ENCODE measurements around the gene TAB2. TPM values are rescaled to one million over a fixed set of nuclear protein-coding genes. Genes with fewer than 3 reads are reported as not detected.

TAB2 gene
- total RNA-seq, 2 experiments from 2014 or later, result 121 to 123 TPM

DNA sequence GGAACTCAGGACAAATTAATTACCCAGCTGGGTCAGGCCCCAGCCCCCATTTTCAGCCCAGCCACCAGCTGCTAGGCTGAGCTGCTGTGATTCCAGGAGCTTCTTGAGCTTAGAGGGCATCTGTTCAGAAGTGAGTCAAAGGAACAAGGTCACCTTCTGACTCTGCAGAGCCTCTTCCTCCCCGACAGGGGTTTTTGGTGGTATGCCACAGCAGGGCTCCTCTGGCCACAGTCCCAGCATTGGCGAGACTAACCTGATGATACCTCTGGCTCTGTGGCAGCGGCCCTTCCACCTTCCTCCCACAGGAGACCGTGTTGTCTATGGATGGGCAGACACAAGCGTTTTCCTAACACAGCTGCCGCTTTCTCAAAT, 127.6 kb downstream of the TAB2 start:
- Histone ChIP-seq H3K4me1 (ENCODE audit: insufficient read depth, low read length) (no peaks in the 10 kb centered on the region), H3K9me3 (ENCODE audit: control insufficient read depth in 1 of 2, insufficient read depth in 1 of 2, low read length in 2 of 2) (no peaks in the 10 kb centered on the region), H3K27me3 (ENCODE audit: control insufficient read depth in 1 of 2, insufficient read depth in 2 of 2, low read length in 2 of 2) (no peaks in the 10 kb centered on the region), H3K4me3 (ENCODE audit: low read length) (no peak overlapping the region), H3K36me3 (ENCODE audit: insufficient read depth, low read length) (peaks cover 5% of the 10 kb centered on the region), H3K27ac (ENCODE audit: low read depth in 1 of 2, low read length in 2 of 2) (no peak overlapping the region)
- Mint-ChIP-seq H3K27ac (no peak overlapping the region), H3K27me3 (no peaks in the 10 kb centered on the region), H3K36me3 (ENCODE audit: low read depth) (peaks cover 16% of the 10 kb centered on the region), H3K4me3 (no peak overlapping the region), H3K4me1 (ENCODE audit: low read depth) (no peaks in the 10 kb centered on the region), H3K9me3 (no peaks in the 10 kb centered on the region)
- CTCF ChIA-PET, result interaction anchor here (2.0 kb wide), 1 partner anchor 72 kb away, joined by 5 read pairs; no protein-coding TSS in a partner anchor
- TF ChIP-seq, protein P1, sequence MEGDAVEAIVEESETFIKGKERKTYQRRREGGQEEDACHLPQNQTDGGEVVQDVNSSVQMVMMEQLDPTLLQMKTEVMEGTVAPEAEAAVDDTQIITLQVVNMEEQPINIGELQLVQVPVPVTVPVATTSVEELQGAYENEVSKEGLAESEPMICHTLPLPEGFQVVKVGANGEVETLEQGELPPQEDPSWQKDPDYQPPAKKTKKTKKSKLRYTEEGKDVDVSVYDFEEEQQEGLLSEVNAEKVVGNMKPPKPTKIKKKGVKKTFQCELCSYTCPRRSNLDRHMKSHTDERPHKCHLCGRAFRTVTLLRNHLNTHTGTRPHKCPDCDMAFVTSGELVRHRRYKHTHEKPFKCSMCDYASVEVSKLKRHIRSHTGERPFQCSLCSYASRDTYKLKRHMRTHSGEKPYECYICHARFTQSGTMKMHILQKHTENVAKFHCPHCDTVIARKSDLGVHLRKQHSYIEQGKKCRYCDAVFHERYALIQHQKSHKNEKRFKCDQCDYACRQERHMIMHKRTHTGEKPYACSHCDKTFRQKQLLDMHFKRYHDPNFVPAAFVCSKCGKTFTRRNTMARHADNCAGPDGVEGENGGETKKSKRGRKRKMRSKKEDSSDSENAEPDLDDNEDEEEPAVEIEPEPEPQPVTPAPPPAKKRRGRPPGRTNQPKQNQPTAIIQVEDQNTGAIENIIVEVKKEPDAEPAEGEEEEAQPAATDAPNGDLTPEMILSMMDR (IDR thresholded peaks at IDR 0.05), result no peak
- POLR2A ChIA-PET, result interaction anchor here (0.5 kb wide), 1 partner anchor 126 kb away, joined by 3 read pairs; no protein-coding TSS in a partner anchor
- peak in 1 of 14 experiments; percentile 49 for DNase-seq
- no peak for ATAC-seq (ENCODE audit: poor library complexity)
- intact Hi-C loops (cut with DNase I, micrococcal nuclease), result no loop called here

- POLR2A ChIA-PET, result interaction anchor here (0.5 kb wide), 1 partner anchor 126 kb away, joined by 3 read pairs; no protein-coding TSS in a partner anchor
- TF ChIP-seq, protein P1 (IDR thresholded peaks at IDR 0.05), result no peak
- CTCF ChIA-PET, result interaction anchor here (2.0 kb wide), 1 partner anchor 72 kb away, joined by 5 read pairs; no protein-coding TSS in a partner anchor
- Mint-ChIP-seq H3K9me3 (no peaks in the 10 kb centered on the region), H3K36me3 (ENCODE audit: low read depth) (peaks cover 18% of the 10 kb centered on the region), H3K27me3 (no peaks in the 10 kb centered on the region), H3K4me1 (ENCODE audit: low read depth) (no peaks in the 10 kb centered on the region), H3K4me3 (no peak overlapping the region), H3K27ac (no peak overlapping the region)
- Histone ChIP-seq H3K4me3 (ENCODE audit: low read length) (no peak overlapping the region), H3K36me3 (ENCODE audit: insufficient read depth, low read length) (peaks cover 10% of the 10 kb centered on the region), H3K9me3 (ENCODE audit: control insufficient read depth in 1 of 2, insufficient read depth in 1 of 2, low read length in 2 of 2) (no peaks in the 10 kb centered on the region), H3K27me3 (ENCODE audit: control insufficient read depth in 1 of 2, insufficient read depth in 2 of 2, low read length in 2 of 2) (no peaks in the 10 kb centered on the region), H3K4me1 (ENCODE audit: insufficient read depth, low read length) (no peaks in the 10 kb centered on the region), H3K27ac (ENCODE audit: low read depth in 1 of 2, low read length in 2 of 2) (no peak overlapping the region)
- DNase-seq (no peak), ATAC-seq (ENCODE audit: poor library complexity) (no peak)
- intact Hi-C loops (cut with DNase I, micrococcal nuclease), result no loop called here
Observed at GRCh38 chr6:149445573-149445972, 128.1 kb downstream of the TAB2 start.

DNA sequence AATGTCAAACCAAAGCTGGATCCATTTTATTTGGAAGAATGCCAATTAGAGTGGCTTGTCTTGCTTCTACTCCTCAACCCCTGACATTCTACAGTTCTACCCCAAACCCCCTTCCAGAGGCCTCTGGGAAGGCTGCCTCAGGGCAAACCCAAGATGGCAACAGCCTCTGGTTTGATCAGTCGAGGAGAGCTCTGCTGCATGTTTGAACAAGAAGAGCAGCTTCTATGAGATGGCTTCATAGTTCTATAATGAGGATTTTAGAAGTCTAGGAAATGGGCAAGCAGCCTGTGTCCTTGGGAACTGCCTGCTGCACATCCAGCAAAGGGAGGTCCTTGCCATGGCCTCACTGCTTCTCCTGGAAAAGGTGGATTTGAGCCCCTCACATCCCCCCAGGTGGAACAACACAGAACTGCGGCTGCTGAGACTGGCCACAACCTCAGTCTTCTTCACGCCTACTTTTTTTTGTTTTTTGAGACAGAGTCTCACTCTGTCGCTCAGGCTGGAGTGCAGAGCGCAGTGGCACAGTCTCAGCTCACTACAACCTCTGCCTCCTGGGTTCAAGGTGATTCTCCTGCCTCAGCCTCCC, 129.4 kb downstream of the TAB2 start:
- no peak for ATAC-seq (ENCODE audit: poor library complexity)
- Histone ChIP-seq H3K9me3 (ENCODE audit: control insufficient read depth in 1 of 2, insufficient read depth in 1 of 2, low read length in 2 of 2) (no peaks in the 10 kb centered on the region), H3K4me3 (ENCODE audit: low read length) (no peak overlapping the region), H3K4me1 (ENCODE audit: insufficient read depth, low read length) (peaks cover 3% of the 10 kb centered on the region), H3K27me3 (ENCODE audit: control insufficient read depth in 1 of 2, insufficient read depth in 2 of 2, low read length in 2 of 2) (no peaks in the 10 kb centered on the region), H3K27ac (ENCODE audit: low read depth in 1 of 2, low read length in 2 of 2) (no peak overlapping the region), H3K36me3 (ENCODE audit: insufficient read depth, low read length) (peaks cover 17% of the 10 kb centered on the region)
- H3K4me1 Mint-ChIP-seq (ENCODE audit: low read depth), result no peaks in the 10 kb centered on the region
- intact Hi-C loops (cut with DNase I, micrococcal nuclease), result no loop called here
- no peak for DNase-seq
- ChIA-PET CTCF (interaction anchor here (1.0 to 1.7 kb wide), 3 partner anchors 15 to 418 kb away, joined by 3 to 4 read pairs (median 3); partner anchors contain the start of gene ZC3H12D), POLR2A (no interaction called here)
- no peaks in the 10 kb centered on the region for H3K27me3 Mint-ChIP-seq
- no peak overlapping the region for H3K27ac Mint-ChIP-seq
- H3K36me3 Mint-ChIP-seq (ENCODE audit: low read depth), result peaks cover 21% of the 10 kb centered on the region
- no peak overlapping the region for H3K4me3 Mint-ChIP-seq
- TF ChIP-seq, protein P1 (IDR thresholded peaks at IDR 0.05), result no peak
- no peaks in the 10 kb centered on the region for H3K9me3 Mint-ChIP-seq

Data from CD4-positive, alpha-beta T cell (primary cell).